ENCODE measurements around the gene CTCF.

The CTCF gene

GRCh38 chr16:67654403-67654911, 92.1 kb downstream of the CTCF start:
- DNase-seq = no peak

- no peak for DNase-seq
These were observed 93.0 kb downstream of the CTCF start for GRCh38 chr16:67655363-67655762.

- DNase-seq = no peak
These were observed 94.2 kb downstream of the CTCF start for GRCh38 chr16:67656344-67657016.

- no peak for DNase-seq
These were observed 94.8 kb downstream of the CTCF start for GRCh38 chr16:67657017-67657608.

GRCh38 chr16:67657751-67658518, 95.6 kb downstream of the CTCF start:
- DNase-seq = no peak

- no peak for DNase-seq
These were observed 96.7 kb downstream of the CTCF start for GRCh38 chr16:67658849-67659674.

- DNase-seq = peak; percentile 95
These were observed 97.6 kb downstream of the CTCF start, which contains the start of gene ACD for GRCh38 chr16:67659675-67660563. Gene ACD (minus strand): TSS chr16:67660260. CDS start chr16:67660220, 40 bp downstream.

GRCh38 chr16:67660564-67661028, 98.3 kb downstream of the CTCF start, which contains the start of gene PARD6A:
Gene PARD6A (plus strand): TSS chr16:67660960. CDS start chr16:67661039, 79 bp downstream.
- peak; percentile 96 for DNase-seq

- peak; percentile 23 for DNase-seq
These were observed 98.9 kb downstream of the CTCF start for GRCh38 chr16:67661101-67661761.

GRCh38 chr16:67661886-67662652, 99.7 kb downstream of the CTCF start:
- DNase-seq = no peak

GRCh38 chr16:67662653-67663010, 100.3 kb downstream of the CTCF start:
- no peak for DNase-seq

- no peak for DNase-seq
These were observed 101.0 kb downstream of the CTCF start for GRCh38 chr16:67663151-67663876.

GRCh38 chr16:67663877-67664222, 101.5 kb downstream of the CTCF start:
- DNase-seq = no peak

- no peak for DNase-seq
These were observed 101.9 kb downstream of the CTCF start for GRCh38 chr16:67664258-67664657.

- no peak for DNase-seq
These were observed 102.5 kb downstream of the CTCF start for GRCh38 chr16:67664871-67665270.

- DNase-seq = no peak
These were observed 103.3 kb downstream of the CTCF start for GRCh38 chr16:67665598-67665997.

GRCh38 chr16:67666032-67666551, 103.8 kb downstream of the CTCF start:
- no peak for DNase-seq

- DNase-seq = peak; percentile 80
These were observed 104.5 kb downstream of the CTCF start, which contains the start of the genes C16orf86 and ENKD1 for GRCh38 chr16:67666559-67667452. Gene C16orf86 (plus strand): TSS chr16:67666814. CDS start chr16:67666971, 157 bp downstream. Gene ENKD1 (minus strand): TSS chr16:67666750. CDS start chr16:67666442, 308 bp downstream.
